Gastrocnemius medialis (tissue), 4 donors: ENCODE data around the gene MACROD2.

Experiments
- POLR2A ChIP-seq, 2 donors: fragments of 450-650 bp; IDR thresholded peaks; one replicate each; pipeline ENCODE4 v1.6.1; 2017; ENCODE audit warnings: antibody characterized with exemption in 2 of 2, mild to moderate bottlenecking in 2 of 2, moderate library complexity in 2 of 2
- TF ChIP-seq, protein P1 (sequence below), 5 experiments: fragments of 450-650 bp in 3 of 5; fragments of 200-600 bp in 2 of 5; sonication (generic) in 2 of 5; IDR thresholded peaks in 4 of 5; conservative IDR thresholded peaks in 1 of 5; 1 replicate in 4 of 5; 2 replicates in 1 of 5; pipeline ENCODE4 v1.5.1; 2016 to 2019; ENCODE audit warnings: antibody characterized with exemption in 5 of 5, mild to moderate bottlenecking in 3 of 5, moderate library complexity in 3 of 5

- TF ChIP-seq, protein P1, sequence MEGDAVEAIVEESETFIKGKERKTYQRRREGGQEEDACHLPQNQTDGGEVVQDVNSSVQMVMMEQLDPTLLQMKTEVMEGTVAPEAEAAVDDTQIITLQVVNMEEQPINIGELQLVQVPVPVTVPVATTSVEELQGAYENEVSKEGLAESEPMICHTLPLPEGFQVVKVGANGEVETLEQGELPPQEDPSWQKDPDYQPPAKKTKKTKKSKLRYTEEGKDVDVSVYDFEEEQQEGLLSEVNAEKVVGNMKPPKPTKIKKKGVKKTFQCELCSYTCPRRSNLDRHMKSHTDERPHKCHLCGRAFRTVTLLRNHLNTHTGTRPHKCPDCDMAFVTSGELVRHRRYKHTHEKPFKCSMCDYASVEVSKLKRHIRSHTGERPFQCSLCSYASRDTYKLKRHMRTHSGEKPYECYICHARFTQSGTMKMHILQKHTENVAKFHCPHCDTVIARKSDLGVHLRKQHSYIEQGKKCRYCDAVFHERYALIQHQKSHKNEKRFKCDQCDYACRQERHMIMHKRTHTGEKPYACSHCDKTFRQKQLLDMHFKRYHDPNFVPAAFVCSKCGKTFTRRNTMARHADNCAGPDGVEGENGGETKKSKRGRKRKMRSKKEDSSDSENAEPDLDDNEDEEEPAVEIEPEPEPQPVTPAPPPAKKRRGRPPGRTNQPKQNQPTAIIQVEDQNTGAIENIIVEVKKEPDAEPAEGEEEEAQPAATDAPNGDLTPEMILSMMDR (IDR thresholded peaks at IDR 0.05 in 4 of 5, conservative IDR thresholded peaks at IDR 0.05 in 1 of 5), result no peak
- no peak for TF ChIP-seq POLR2A (IDR thresholded peaks at IDR 0.05)
Measured at GRCh38 chr20:14928083-14928482, 932.8 kb downstream of the MACROD2 start.
